ENCODE measurements around the gene ARHGEF17. TPM values are rescaled to one million over a fixed set of nuclear protein-coding genes. Genes with fewer than 3 reads are reported as not detected.

Gene ARHGEF17
- total and polyA plus RNA-seq, 10 donors: 5.1 to 48.5 (median 29.0) TPM

DNA sequence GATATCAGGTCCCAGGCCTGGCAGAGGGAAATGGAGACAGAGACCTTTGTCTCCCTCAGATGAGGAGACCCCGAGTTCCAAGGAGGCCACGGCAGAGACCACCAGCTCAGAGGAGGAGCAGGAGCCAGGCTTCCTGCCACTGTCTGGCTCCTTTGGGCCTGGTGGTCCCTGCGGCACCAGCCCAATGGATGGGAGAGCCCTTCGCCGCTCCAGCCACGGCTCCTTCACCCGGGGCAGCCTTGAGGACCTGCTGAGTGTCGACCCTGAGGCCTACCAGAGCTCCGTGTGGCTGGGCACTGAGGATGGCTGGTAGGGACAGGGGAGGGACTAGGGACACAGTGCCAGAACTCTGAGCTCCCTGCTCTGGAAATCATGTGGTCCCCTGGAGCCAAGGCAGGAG is 55.1 kb downstream of the ARHGEF17 start:
- DNase-seq: no peak
- H3K9me3 ChIP-seq: no peaks in the 10 kb centered on the region
- peaks cover 14 to 33% (median 26%) of the 10 kb centered on the region in 6 donors for H3K4me1 ChIP-seq
- intact Hi-C loops (cut with DNase I; ENCODE audit: low total_unique reads): no loop called here
- H3K27ac ChIP-seq: peak overlapping the region in 1 of 8 donors; percentile 85
- no peaks in the 10 kb centered on the region for H3K27me3 ChIP-seq (replicated peaks in 1 of 7)
- H3K4me3 ChIP-seq: no peak overlapping the region
- 92 to 98% (median 94%) methylated on average over 7 to 9 of the region's 9 CpGs; no CpG with 5 or more reads in 1 of the 5 donors for WGBS, 5 donors
- TF ChIP-seq POLR2A (IDR thresholded peaks at IDR 0.05) (no peak), POLR2AphosphoS5 (IDR thresholded peaks at IDR 0.05) (no peak), CTCF (IDR thresholded peaks at IDR 0.05 in 8 of 11, conservative IDR thresholded peaks at IDR 0.05 in 3 of 11) (no peak)
- peaks cover 0 to 86% (median 10%) of the 10 kb centered on the region in 6 donors for H3K36me3 ChIP-seq

DNA sequence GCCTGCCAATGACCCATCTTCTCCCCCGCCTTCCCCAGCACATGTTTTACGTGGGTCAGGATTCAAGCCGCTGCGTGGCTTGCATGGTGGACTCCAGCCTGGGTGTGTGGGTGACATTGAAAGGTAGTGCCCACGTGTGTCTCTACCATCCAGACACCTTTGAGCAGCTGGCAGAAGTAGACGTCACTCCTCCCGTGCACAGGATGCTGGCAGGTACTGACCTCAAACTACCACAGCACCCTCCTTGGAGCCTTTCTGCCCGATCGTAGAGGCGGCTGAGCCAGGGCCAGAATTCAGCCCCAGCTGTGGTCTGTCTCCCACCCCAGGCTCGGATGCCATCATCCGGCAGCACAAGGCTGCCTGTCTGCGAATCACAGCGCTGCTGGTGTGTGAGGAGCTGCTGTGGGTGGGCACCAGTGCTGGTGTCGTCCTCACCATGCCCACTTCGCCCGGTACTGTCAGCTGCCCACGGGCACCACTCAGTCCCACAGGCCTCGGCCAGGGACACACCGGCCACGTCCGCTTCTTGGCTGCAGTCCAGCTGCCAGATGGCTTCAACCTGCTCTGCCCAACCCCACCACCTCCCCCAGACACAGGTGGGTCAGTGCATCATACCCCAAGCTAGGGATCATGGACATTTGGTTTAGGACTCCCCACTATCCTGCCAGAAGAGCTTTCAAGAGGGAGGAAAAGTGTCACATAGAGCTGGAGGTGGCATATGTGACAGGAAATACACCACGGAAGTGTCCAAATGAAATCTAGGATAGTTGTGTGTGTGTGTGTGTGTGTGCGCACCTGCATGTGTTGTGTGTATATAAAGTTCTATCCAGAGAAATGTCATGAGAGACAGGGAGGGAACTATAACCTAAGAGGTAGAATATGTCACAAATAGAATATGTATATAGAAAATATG is 57.5 kb downstream of the ARHGEF17 start:
- DNase-seq: peak; percentile 82
- Histone ChIP-seq H3K9me3 (no peaks in the 10 kb centered on the region), H3K4me3 (no peak overlapping the region), H3K27ac (peak overlapping the region in 7 of 8 donors; percentile 27 to 85 (median 70)), H3K36me3 (peaks cover 0 to 73% (median 10%) of the 10 kb centered on the region in 6 donors), H3K4me1 (peaks cover 14 to 38% (median 27%) of the 10 kb centered on the region in 6 donors), H3K27me3 (replicated peaks in 1 of 7) (no peaks in the 10 kb centered on the region)
- intact Hi-C loops (cut with DNase I; ENCODE audit: low total_unique reads): no loop called here
- TF ChIP-seq POLR2AphosphoS5 (IDR thresholded peaks at IDR 0.05): peak in 1 of 3 donors; percentile 42
- no peak for TF ChIP-seq POLR2A (IDR thresholded peaks at IDR 0.05)
- 86 to 89% (median 86%) methylated on average over 10 to 24 of the region's 24 CpGs for WGBS, 5 donors

DNA sequence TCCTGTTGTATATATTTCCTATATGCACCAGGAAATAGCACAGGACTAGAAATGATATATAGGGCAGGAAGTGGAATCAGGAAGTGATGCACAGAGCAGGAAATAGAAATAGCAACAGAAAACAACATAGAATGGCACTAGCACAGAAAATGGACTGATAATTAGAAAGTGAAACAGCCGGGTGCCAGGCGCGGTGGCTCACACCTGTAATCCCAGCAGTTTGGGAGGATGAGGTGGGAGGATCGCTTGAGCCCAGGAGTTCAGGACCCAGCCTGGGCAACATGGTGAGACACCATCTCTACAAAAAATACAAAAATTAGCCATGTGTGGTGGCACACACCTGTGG is 58.2 kb downstream of the ARHGEF17 start:
- H3K4me1 ChIP-seq: peaks cover 14 to 38% (median 27%) of the 10 kb centered on the region in 6 donors
- intact Hi-C loops (cut with DNase I; ENCODE audit: low total_unique reads): no loop called here
- H3K9me3 ChIP-seq: no peaks in the 10 kb centered on the region
- no peak for DNase-seq
- peak overlapping the region; percentile 52 to 85 (median 68) for H3K27ac ChIP-seq
- peak overlapping the region in 1 of 8 donors; percentile 14 for H3K4me3 ChIP-seq
- H3K27me3 ChIP-seq (replicated peaks in 1 of 7): no peaks in the 10 kb centered on the region
- TF ChIP-seq POLR2A (IDR thresholded peaks at IDR 0.05) (no peak), POLR2AphosphoS5 (IDR thresholded peaks at IDR 0.05) (no peak), CTCF (IDR thresholded peaks at IDR 0.05 in 8 of 11, conservative IDR thresholded peaks at IDR 0.05 in 3 of 11) (no peak)
- peaks cover 0 to 66% (median 10%) of the 10 kb centered on the region in 6 donors for H3K36me3 ChIP-seq
- WGBS, 5 donors: 42 to 59% (median 53%) methylated on average over 4 of the region's 4 CpGs

DNA sequence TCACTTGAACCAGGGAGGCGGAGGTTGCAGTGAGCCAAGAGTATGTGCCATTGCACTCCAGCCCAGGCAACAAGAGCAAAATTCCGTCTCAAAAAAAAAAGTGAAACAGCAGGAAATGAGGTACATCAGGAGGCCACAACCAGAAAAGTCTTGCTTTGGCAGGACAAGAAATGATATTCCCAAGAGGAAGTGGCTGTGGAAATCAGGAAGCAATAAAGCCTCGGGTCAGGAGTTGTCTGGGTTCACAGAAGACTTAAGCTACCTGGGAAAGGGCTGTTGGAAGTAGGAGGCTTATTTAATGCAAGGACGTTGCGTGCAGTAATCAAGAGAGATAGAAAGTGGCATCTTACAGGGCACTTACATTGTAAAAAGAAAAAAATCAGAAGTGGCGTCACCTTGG is 58.9 kb downstream of the ARHGEF17 start:
- TF ChIP-seq CTCF (IDR thresholded peaks at IDR 0.05 in 8 of 11, conservative IDR thresholded peaks at IDR 0.05 in 3 of 11): no peak
- TF ChIP-seq POLR2A (IDR thresholded peaks at IDR 0.05): no peak
- TF ChIP-seq POLR2AphosphoS5 (IDR thresholded peaks at IDR 0.05): no peak
- H3K36me3 ChIP-seq: peaks cover 0 to 59% (median 10%) of the 10 kb centered on the region in 6 donors
- no peak overlapping the region for H3K4me3 ChIP-seq
- intact Hi-C loops (cut with DNase I; ENCODE audit: low total_unique reads): no loop called here
- DNase-seq: no peak
- WGBS, 5 donors: 58 to 70% (median 67%) methylated on average over 6 of the region's 6 CpGs
- H3K4me1 ChIP-seq: peaks cover 14 to 41% (median 28%) of the 10 kb centered on the region in 6 donors
- H3K9me3 ChIP-seq: no peaks in the 10 kb centered on the region
- peak overlapping the region; percentile 52 to 85 (median 68) for H3K27ac ChIP-seq
- H3K27me3 ChIP-seq (replicated peaks in 1 of 7): no peaks in the 10 kb centered on the region

Data from spleen (tissue), 11 donors.